ENCODE data around the gene NLGN2. TPM values are rescaled to one million over a fixed set of nuclear protein-coding genes. Genes with fewer than 3 reads are reported as not detected.

NLGN2 gene
- total RNA-seq, 1 donor from 2014 or later: 90.8 TPM

DNA sequence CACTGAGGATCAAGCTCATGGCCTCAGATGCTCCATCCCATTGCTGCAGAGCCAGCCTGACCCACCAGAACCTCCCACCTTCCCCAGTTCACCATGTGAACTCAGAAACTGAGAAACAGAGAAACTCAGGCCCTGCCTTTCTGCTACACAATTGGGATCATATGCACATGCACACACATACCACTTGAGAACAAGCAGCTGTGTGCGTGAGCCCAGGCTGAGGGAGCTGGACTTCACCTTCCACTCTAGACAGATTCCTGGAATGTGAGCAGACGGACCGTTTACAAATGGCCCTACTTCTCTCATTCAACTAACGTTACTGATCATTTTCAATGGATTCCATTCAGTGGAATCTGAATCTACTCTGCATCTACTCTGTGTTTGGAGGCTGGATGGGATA lies 16.0 kb downstream of the NLGN2 start:
- no peak for DNase-seq
- no peak overlapping the region for H3K4me3 Mint-ChIP-seq (ENCODE audit: unreplicated experiment)
- H3K27ac Mint-ChIP-seq (ENCODE audit: unreplicated experiment): no peak overlapping the region
- no peaks in the 10 kb centered on the region for H3K36me3 Mint-ChIP-seq (ENCODE audit: unreplicated experiment)
- H3K27me3 Mint-ChIP-seq (ENCODE audit: unreplicated experiment): peaks cover 15% of the 10 kb centered on the region
- H3K9me3 Mint-ChIP-seq (ENCODE audit: unreplicated experiment): peaks cover 6% of the 10 kb centered on the region
- TF ChIP-seq, protein P1, sequence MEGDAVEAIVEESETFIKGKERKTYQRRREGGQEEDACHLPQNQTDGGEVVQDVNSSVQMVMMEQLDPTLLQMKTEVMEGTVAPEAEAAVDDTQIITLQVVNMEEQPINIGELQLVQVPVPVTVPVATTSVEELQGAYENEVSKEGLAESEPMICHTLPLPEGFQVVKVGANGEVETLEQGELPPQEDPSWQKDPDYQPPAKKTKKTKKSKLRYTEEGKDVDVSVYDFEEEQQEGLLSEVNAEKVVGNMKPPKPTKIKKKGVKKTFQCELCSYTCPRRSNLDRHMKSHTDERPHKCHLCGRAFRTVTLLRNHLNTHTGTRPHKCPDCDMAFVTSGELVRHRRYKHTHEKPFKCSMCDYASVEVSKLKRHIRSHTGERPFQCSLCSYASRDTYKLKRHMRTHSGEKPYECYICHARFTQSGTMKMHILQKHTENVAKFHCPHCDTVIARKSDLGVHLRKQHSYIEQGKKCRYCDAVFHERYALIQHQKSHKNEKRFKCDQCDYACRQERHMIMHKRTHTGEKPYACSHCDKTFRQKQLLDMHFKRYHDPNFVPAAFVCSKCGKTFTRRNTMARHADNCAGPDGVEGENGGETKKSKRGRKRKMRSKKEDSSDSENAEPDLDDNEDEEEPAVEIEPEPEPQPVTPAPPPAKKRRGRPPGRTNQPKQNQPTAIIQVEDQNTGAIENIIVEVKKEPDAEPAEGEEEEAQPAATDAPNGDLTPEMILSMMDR (IDR thresholded peaks at IDR 0.05; ENCODE audit: partially characterized antibody, unreplicated experiment): no peak
- H3K4me1 Mint-ChIP-seq (ENCODE audit: low read depth, unreplicated experiment): peaks cover 19% of the 10 kb centered on the region

DNA sequence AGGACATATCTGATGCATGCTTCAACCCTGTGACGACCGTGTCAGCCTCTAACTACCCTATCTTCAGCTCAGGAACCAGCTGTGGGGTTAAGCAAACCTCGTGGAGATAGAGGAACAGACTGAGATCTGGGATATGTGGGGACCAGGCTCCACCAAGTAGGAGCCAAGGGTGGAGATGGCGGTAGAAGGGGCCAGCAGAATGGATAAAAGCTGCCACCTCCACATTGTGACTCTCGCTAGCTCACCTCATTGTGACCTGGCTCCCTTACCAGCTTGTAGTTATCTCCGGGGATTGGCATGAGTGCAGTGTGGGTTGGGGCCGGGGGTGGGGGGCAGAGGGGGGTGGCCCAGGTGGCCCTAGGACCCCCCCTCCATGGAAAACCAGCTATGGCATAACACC lies 17.7 kb downstream of the NLGN2 start, which contains the start of gene SPEM2:
SPEM2 (plus strand) TSS at position 301 of the 400 bp plus-strand sequence; CDS start at position 374, 73 bp downstream.
- no peak for DNase-seq
- TF ChIP-seq, protein P1 (IDR thresholded peaks at IDR 0.05; ENCODE audit: partially characterized antibody, unreplicated experiment): no peak
- Mint-ChIP-seq H3K27me3 (ENCODE audit: unreplicated experiment) (peaks cover 12% of the 10 kb centered on the region), H3K27ac (ENCODE audit: unreplicated experiment) (no peak within 1 kb of the TSS), H3K4me1 (ENCODE audit: low read depth, unreplicated experiment) (peaks cover 6% of the 10 kb centered on the region), H3K36me3 (ENCODE audit: unreplicated experiment) (no peaks in the 10 kb centered on the region), H3K4me3 (ENCODE audit: unreplicated experiment) (no peak within 1 kb of the TSS), H3K9me3 (ENCODE audit: unreplicated experiment) (peaks cover 2% of the 10 kb centered on the region)

DNA sequence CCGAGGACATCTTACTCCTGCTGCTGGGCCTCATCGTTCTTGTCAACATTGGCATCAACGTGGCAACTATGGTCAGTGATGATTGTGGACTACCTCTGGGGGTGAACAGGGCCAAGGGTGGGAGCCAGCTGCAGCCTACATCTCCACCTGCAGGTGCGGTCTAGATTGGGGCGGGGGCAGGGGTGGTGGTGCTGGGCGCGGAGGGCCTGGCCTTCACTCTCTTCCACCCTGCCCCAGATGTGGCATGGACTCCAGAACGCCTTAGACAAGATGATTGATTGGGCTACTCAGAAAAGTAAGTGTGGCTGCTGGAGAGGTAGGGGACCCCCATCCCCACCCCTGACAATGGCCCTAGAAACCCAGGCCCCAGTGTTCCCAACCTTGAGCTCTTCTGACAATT lies 18.1 kb downstream of the NLGN2 start:
- TF ChIP-seq, protein P1 (IDR thresholded peaks at IDR 0.05; ENCODE audit: partially characterized antibody, unreplicated experiment): no peak
- Mint-ChIP-seq H3K9me3 (ENCODE audit: unreplicated experiment) (peaks cover 2% of the 10 kb centered on the region), H3K36me3 (ENCODE audit: unreplicated experiment) (no peaks in the 10 kb centered on the region)

DNA sequence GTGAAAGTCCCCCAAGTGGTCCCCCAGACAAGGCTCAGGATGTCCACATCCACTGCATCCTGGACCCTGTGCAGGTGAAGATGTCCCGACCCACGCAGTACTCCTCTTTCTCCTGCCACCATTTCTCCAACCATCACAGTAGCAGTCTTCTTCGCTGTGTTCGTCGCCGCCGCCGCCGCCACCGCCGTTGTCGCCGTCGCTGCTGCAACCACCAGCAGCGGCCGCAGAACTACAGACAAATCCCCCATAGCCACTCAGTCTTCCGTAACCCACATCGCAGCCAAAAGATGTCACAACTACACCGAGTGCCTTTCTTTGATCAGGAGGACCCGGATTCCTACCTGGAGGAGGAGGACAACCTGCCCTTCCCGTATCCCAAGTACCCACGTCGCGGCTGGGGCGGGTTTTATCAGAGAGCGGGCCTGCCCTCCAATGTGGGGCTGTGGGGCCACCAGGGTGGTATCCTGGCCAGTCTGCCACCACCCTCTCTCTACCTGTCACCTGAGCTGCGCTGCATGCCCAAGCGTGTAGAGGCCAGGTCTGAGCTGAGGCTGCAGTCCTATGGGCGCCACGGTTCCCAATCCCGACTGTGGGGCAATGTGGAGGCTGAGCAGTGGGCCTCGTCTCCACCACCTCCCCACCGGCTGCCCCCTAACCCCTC lies 18.7 kb downstream of the NLGN2 start:
- Mint-ChIP-seq H3K9me3 (ENCODE audit: unreplicated experiment) (peaks cover 3% of the 10 kb centered on the region), H3K4me1 (ENCODE audit: low read depth, unreplicated experiment) (peaks cover 2% of the 10 kb centered on the region), H3K36me3 (ENCODE audit: unreplicated experiment) (no peaks in the 10 kb centered on the region), H3K4me3 (ENCODE audit: unreplicated experiment) (no peak overlapping the region), H3K27ac (ENCODE audit: unreplicated experiment) (no peak overlapping the region), H3K27me3 (ENCODE audit: unreplicated experiment) (peaks cover 13% of the 10 kb centered on the region)
- no peak for DNase-seq
- TF ChIP-seq, protein P1 (IDR thresholded peaks at IDR 0.05; ENCODE audit: partially characterized antibody, unreplicated experiment): no peak

More for the DNA sequence above, 18.1 kb downstream of the NLGN2 start:
- DNase-seq: no peak
- Mint-ChIP-seq H3K4me3 (ENCODE audit: unreplicated experiment) (no peak overlapping the region), H3K4me1 (ENCODE audit: low read depth, unreplicated experiment) (peaks cover 5% of the 10 kb centered on the region), H3K27me3 (ENCODE audit: unreplicated experiment) (peaks cover 13% of the 10 kb centered on the region), H3K27ac (ENCODE audit: unreplicated experiment) (no peak overlapping the region)

DNA sequence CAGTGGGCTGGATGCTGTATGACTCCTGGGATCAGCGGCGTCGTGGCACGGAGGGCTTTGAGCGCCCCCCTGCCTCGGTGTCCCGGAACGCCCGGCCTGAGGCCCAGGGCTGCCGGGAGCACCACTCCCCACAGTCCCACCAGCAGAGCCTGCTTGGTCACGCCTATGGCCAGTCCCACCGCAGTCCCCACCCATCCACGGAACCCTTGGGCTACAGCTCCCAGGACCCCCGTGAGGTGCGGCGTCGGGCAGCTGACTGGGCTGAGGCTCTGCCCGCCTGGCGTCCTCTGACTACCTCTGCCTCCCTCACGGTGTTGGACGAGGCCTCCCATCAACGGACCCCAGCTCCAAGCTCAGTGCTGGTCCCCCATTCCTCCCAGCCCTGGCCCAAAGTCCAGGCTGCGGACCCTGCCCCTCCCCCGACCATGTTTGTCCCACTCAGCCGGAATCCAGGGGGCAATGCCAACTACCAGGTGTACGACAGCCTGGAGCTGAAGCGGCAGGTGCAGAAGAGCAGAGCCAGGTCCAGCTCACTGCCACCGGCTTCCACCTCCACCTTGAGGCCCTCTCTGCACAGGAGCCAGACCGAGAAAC lies 19.3 kb downstream of the NLGN2 start:
- Mint-ChIP-seq H3K4me3 (ENCODE audit: unreplicated experiment) (no peak overlapping the region), H3K9me3 (ENCODE audit: unreplicated experiment) (peaks cover 5% of the 10 kb centered on the region), H3K36me3 (ENCODE audit: unreplicated experiment) (no peaks in the 10 kb centered on the region), H3K27me3 (ENCODE audit: unreplicated experiment) (peaks cover 11% of the 10 kb centered on the region), H3K4me1 (ENCODE audit: low read depth, unreplicated experiment) (no peaks in the 10 kb centered on the region), H3K27ac (ENCODE audit: unreplicated experiment) (no peak overlapping the region)
- TF ChIP-seq, protein P1 (IDR thresholded peaks at IDR 0.05; ENCODE audit: partially characterized antibody, unreplicated experiment): no peak
- DNase-seq: no peak
